ENCODE data around the gene NCK2. TPM values are rescaled to one million over a fixed set of nuclear protein-coding genes. Genes with fewer than 3 reads are reported as not detected.

Gene NCK2
- total RNA-seq, 4 donors from 2014 or later, result 32.6 to 43.7 (median 38.7) TPM

GRCh38 chr2:105876191-105876590 is 131.5 kb downstream of the NCK2 start:
- ATAC-seq (ENCODE audit: low FRiP score), result no peak
- no peak for TF ChIP-seq CTCF (IDR thresholded peaks at IDR 0.05)

GRCh38 chr2:105877945-105878344 is 133.2 kb downstream of the NCK2 start:
- TF ChIP-seq CTCF (IDR thresholded peaks at IDR 0.05), result no peak
- no peak for ATAC-seq (ENCODE audit: low FRiP score)

More at GRCh38 chr2:105876191-105876590, 131.5 kb downstream of the NCK2 start:
- no peak for DNase-seq (ENCODE audit: low spot score)

GRCh38 chr2:105879106-105879802 is 134.5 kb downstream of the NCK2 start:
- no peak for TF ChIP-seq CTCF (IDR thresholded peaks at IDR 0.05)
- no peak for DNase-seq (ENCODE audit: low spot score)
- ATAC-seq (ENCODE audit: low FRiP score), result no peak

More at GRCh38 chr2:105877945-105878344, 133.2 kb downstream of the NCK2 start:
- DNase-seq (ENCODE audit: low spot score), result no peak

GRCh38 chr2:105879803-105880300 is 135.1 kb downstream of the NCK2 start:
- TF ChIP-seq CTCF (IDR thresholded peaks at IDR 0.05), result no peak
- DNase-seq (ENCODE audit: low spot score) (no peak), ATAC-seq (ENCODE audit: low FRiP score) (no peak)

GRCh38 chr2:105880637-105881036 is 135.9 kb downstream of the NCK2 start:
- no peak for ATAC-seq (ENCODE audit: low FRiP score)
- DNase-seq (ENCODE audit: low spot score), result no peak
- no peak for TF ChIP-seq CTCF (IDR thresholded peaks at IDR 0.05)

GRCh38 chr2:105881286-105882136 is 136.8 kb downstream of the NCK2 start:
- no peak for TF ChIP-seq CTCF (IDR thresholded peaks at IDR 0.05)
- DNase-seq (ENCODE audit: low spot score) (no peak), ATAC-seq (ENCODE audit: low FRiP score) (no peak)
